ENCODE results near the gene USP33. TPM values are rescaled to one million over a fixed set of nuclear protein-coding genes. Genes with fewer than 3 reads are reported as not detected.
"Not testable (repeated sequence)": the region's sequence is repeated elsewhere in the genome, so short reads cannot be mapped to it uniquely, and the experiment has no call there.

USP33 gene
- total RNA-seq, 1 donor from 2014 or later = 65.3 TPM

GRCh38 chr1:77757603-77758002, 2.0 kb downstream of the USP33 start:
- peak overlapping the region in 1 of 2 donors; percentile 96 for H3K4me3 ChIP-seq
- TF ChIP-seq POLR2AphosphoS5 (IDR thresholded peaks at IDR 0.05; ENCODE audit: insufficient read depth in 1 of 2, low read depth in 1 of 2) (peak in 1 of 2 donors; percentile 48), POLR2A (IDR thresholded peaks at IDR 0.05) (no peak)

GRCh38 chr1:77757066-77757584, 2.5 kb downstream of the USP33 start:
- H3K27ac ChIP-seq = no peak overlapping the region
- intact Hi-C loops (cut with DNase I) = loop anchor here (5.0 kb wide), 1 partner anchor 75 kb away; the partner anchor contains the start of gene ZZZ3
- DNase-seq (ENCODE audit: extremely low spot score in 2 of 2) = no peak
- H3K9me3 ChIP-seq = no peaks in the 10 kb centered on the region
- peaks cover 54% of the 10 kb centered on the region for H3K4me1 ChIP-seq
- no peaks in the 10 kb centered on the region for H3K27me3 ChIP-seq
- no peak overlapping the region for H3K4me3 ChIP-seq
- TF ChIP-seq POLR2A (IDR thresholded peaks at IDR 0.05) = no peak
- no peak for TF ChIP-seq POLR2AphosphoS5 (IDR thresholded peaks at IDR 0.05; ENCODE audit: insufficient read depth in 1 of 2, low read depth in 1 of 2)
- no peak for TF ChIP-seq CTCF (IDR thresholded peaks at IDR 0.05)
- no peaks in the 10 kb centered on the region for H3K36me3 ChIP-seq

More at GRCh38 chr1:77757603-77758002, 2.0 kb downstream of the USP33 start:
- Histone ChIP-seq H3K27ac (peak overlapping the region; percentile 90), H3K36me3 (no peaks in the 10 kb centered on the region), H3K27me3 (no peaks in the 10 kb centered on the region), H3K4me1 (peaks cover 49% of the 10 kb centered on the region), H3K9me3 (no peaks in the 10 kb centered on the region)
- DNase-seq (ENCODE audit: extremely low spot score in 2 of 2) = no peak
- intact Hi-C loops (cut with DNase I) = loop anchor here (5.0 kb wide), 1 partner anchor 75 kb away; the partner anchor contains the start of gene ZZZ3

- intact Hi-C loops (cut with DNase I) = loop anchor here (5.0 kb wide), 1 partner anchor 74 kb away; the partner anchor contains the start of gene ZZZ3
- peaks cover 61% of the 10 kb centered on the region for H3K4me1 ChIP-seq
- TF ChIP-seq CTCF (IDR thresholded peaks at IDR 0.05) = no peak
- TF ChIP-seq POLR2A (IDR thresholded peaks at IDR 0.05) = no peak
- no peak for TF ChIP-seq POLR2AphosphoS5 (IDR thresholded peaks at IDR 0.05; ENCODE audit: insufficient read depth in 1 of 2, low read depth in 1 of 2)
Observed at GRCh38 chr1:77756052-77756754, 3.4 kb downstream of the USP33 start.

GRCh38 chr1:77749489-77749888, 10.2 kb downstream of the USP33 start:
- H3K36me3 ChIP-seq; H3K4me3 ChIP-seq; H3K27ac ChIP-seq; DNase-seq (ENCODE audit: extremely low spot score in 2 of 2); intact Hi-C loops (cut with DNase I); H3K9me3 ChIP-seq; H3K27me3 ChIP-seq: not testable (repeated sequence)
- peaks cover 43% of the 10 kb centered on the region for H3K4me1 ChIP-seq

More at GRCh38 chr1:77756052-77756754, 3.4 kb downstream of the USP33 start:
- H3K4me3 ChIP-seq = no peak overlapping the region
- H3K27ac ChIP-seq = no peak overlapping the region
- DNase-seq (ENCODE audit: extremely low spot score in 2 of 2) = no peak
- no peaks in the 10 kb centered on the region for H3K9me3 ChIP-seq
- H3K36me3 ChIP-seq = no peaks in the 10 kb centered on the region
- no peaks in the 10 kb centered on the region for H3K27me3 ChIP-seq

- Histone ChIP-seq H3K27ac (no peak overlapping the region), H3K4me1 (peaks cover 24% of the 10 kb centered on the region), H3K27me3 (no peaks in the 10 kb centered on the region), H3K36me3 (peaks cover 0 to 11% of the 10 kb centered on the region in 2 donors), H3K9me3 (no peaks in the 10 kb centered on the region), H3K4me3 (no peak overlapping the region)
- TF ChIP-seq POLR2A (IDR thresholded peaks at IDR 0.05) = no peak
- no peak for TF ChIP-seq CTCF (IDR thresholded peaks at IDR 0.05)
- intact Hi-C loops (cut with DNase I) = no loop called here
- DNase-seq (ENCODE audit: extremely low spot score in 2 of 2) = no peak
Observed at GRCh38 chr1:77744576-77744975, 15.1 kb downstream of the USP33 start.

- intact Hi-C loops (cut with DNase I) = no loop called here
- H3K4me3 ChIP-seq = no peak overlapping the region
- peaks cover 7% of the 10 kb centered on the region for H3K4me1 ChIP-seq
- no peak overlapping the region for H3K27ac ChIP-seq
- H3K36me3 ChIP-seq = peaks cover 0 to 26% of the 10 kb centered on the region in 2 donors
- TF ChIP-seq POLR2AphosphoS5 (IDR thresholded peaks at IDR 0.05; ENCODE audit: insufficient read depth in 1 of 2, low read depth in 1 of 2) = no peak
- TF ChIP-seq POLR2A (IDR thresholded peaks at IDR 0.05) = no peak
- TF ChIP-seq CTCF (IDR thresholded peaks at IDR 0.05) = no peak
- no peaks in the 10 kb centered on the region for H3K9me3 ChIP-seq
- no peaks in the 10 kb centered on the region for H3K27me3 ChIP-seq
- DNase-seq (ENCODE audit: extremely low spot score in 2 of 2) = no peak
Observed at GRCh38 chr1:77742011-77742555, 17.6 kb downstream of the USP33 start.
